D721Med (cell line): ENCODE results near the gene RIMKLB.

Source experiments
- DNase-seq: peaks from one replicate; pipeline ENCODE4 v3.0.0; 2011; ENCODE audit warnings: low spot score; ENCODE audit not compliant: insufficient read length
- FAIRE-seq: peaks from 2 replicates; lab custom pipeline; 2011; peaks lifted over from hg19 to GRCh38; lab: Jason Lieb, UNC
- CTCF ChIP-seq: IDR thresholded peaks from 2 replicates; pipeline ENCODE4 v1.5.1; 2012; ENCODE audit warnings: mild to moderate bottlenecking, control low read depth; ENCODE audit not compliant: insufficient read depth; ENCODE audit errors: missing control alignments

The RIMKLB gene

GRCh38 chr12:8699714-8700113 is 1.9 kb downstream of the RIMKLB start:
- FAIRE-seq (no peak), DNase-seq (no peak)

GRCh38 chr12:8701046-8701660 is 3.4 kb downstream of the RIMKLB start:
- no peak for DNase-seq
- no peak for TF ChIP-seq CTCF
- FAIRE-seq, result no peak

More at GRCh38 chr12:8699714-8700113, 1.9 kb downstream of the RIMKLB start:
- TF ChIP-seq CTCF, result no peak

- FAIRE-seq (no peak), DNase-seq (no peak)
- no peak for TF ChIP-seq CTCF
Measured at GRCh38 chr12:8702159-8702558, 4.4 kb downstream of the RIMKLB start.

GRCh38 chr12:8709124-8709830 is 11.5 kb downstream of the RIMKLB start:
- FAIRE-seq, result no peak
- no peak for TF ChIP-seq CTCF
- no peak for DNase-seq

- FAIRE-seq (no peak), DNase-seq (no peak)
- no peak for TF ChIP-seq CTCF
Measured at GRCh38 chr12:8712572-8712971, 14.8 kb downstream of the RIMKLB start.

- FAIRE-seq (no peak), DNase-seq (no peak)
- no peak for TF ChIP-seq CTCF
Measured at GRCh38 chr12:8722286-8722800, 24.6 kb downstream of the RIMKLB start.
